Upper lobe of right lung (tissue), 1 donor: ENCODE data around the gene BACH2. TPM values are rescaled to one million over a fixed set of nuclear protein-coding genes. Genes with fewer than 3 reads are reported as not detected.

Source experiments
- ATAC-seq: fragments of 200-7000 bp; cut with Tn5 transposase; one replicate; pipeline ENCODE4 v1.9.1; 2020; ENCODE audit warnings: mild to moderate bottlenecking, moderate library complexity
- DNase-seq: peaks from one replicate; pipeline ENCODE4 v3.0.0-alpha.2; 2020
- H3K27ac ChIP-seq: fragments of 200-600 bp; one replicate; pipeline ENCODE4 v1.8.0; 2022
- H3K27me3 ChIP-seq: fragments of 200-600 bp; one replicate; pipeline ENCODE4 v1.8.0; 2022; ENCODE audit warnings: mild to moderate bottlenecking
- H3K36me3 ChIP-seq: fragments of 200-600 bp; one replicate; pipeline ENCODE4 v1.8.0; 2022
- H3K4me1 ChIP-seq: fragments of 200-600 bp; one replicate; pipeline ENCODE4 v1.8.0; 2022
- H3K4me3 ChIP-seq: fragments of 200-600 bp; one replicate; pipeline ENCODE4 v1.8.0; 2022; ENCODE audit warnings: mild to moderate bottlenecking
- H3K9me3 ChIP-seq: fragments of 200-600 bp; one replicate; pipeline ENCODE4 v1.8.0; 2022
- CTCF ChIP-seq: fragments of 200-600 bp; IDR thresholded peaks from one replicate; pipeline ENCODE4 v1.8.0; 2022; ENCODE audit warnings: antibody characterized with exemption
- intact Hi-C: fragments of 100-400 bp; cut with DNase I; formaldehyde crosslinking; loops from one replicate; pipeline ENCODE4 v1.11.0; 2022
- total RNA-seq: library from RNA; stranded (reverse); fragmentation: NEBNext Ultra II Directional; extraction: Animal tissue kit (Norgen Biotek cat#: 25700); gene quantifications from one replicate; pipeline ENCODE4 v1.2.1, GENCODE V29; 2021
- donor health status: DM: no; HTN: yes; CAD: no; lungs with severe emphysema.

BACH2 gene
- total RNA-seq, 1 donor from 2014 or later: 4.9 TPM

- no peaks in the 10 kb centered on the region for H3K27me3 ChIP-seq
- intact Hi-C loops: no loop called here
These were observed 309.5 kb downstream of the BACH2 start for GRCh38 chr6:89987140-89987539.

GRCh38 chr6:89986650-89987074 is 310.0 kb downstream of the BACH2 start:
- Histone ChIP-seq H3K4me3 (no peak overlapping the region), H3K27me3 (no peaks in the 10 kb centered on the region), H3K4me1 (no peaks in the 10 kb centered on the region), H3K27ac (no peak overlapping the region), H3K9me3 (no peaks in the 10 kb centered on the region), H3K36me3 (no peaks in the 10 kb centered on the region)
- no peak for TF ChIP-seq CTCF
- ATAC-seq (peak; percentile 21), DNase-seq (no peak)
- intact Hi-C loops: no loop called here

More at GRCh38 chr6:89987140-89987539, 309.5 kb downstream of the BACH2 start:
- H3K4me1 ChIP-seq: no peaks in the 10 kb centered on the region
- no peak overlapping the region for H3K27ac ChIP-seq
- H3K4me3 ChIP-seq: no peak overlapping the region
- no peak for TF ChIP-seq CTCF
- ATAC-seq (no peak), DNase-seq (no peak)
- H3K36me3 ChIP-seq: no peaks in the 10 kb centered on the region
- H3K9me3 ChIP-seq: no peaks in the 10 kb centered on the region

GRCh38 chr6:89985751-89986493 is 310.7 kb downstream of the BACH2 start:
- ATAC-seq (peak; percentile 58), DNase-seq (no peak)
- TF ChIP-seq CTCF: no peak
- H3K4me3 ChIP-seq: no peak overlapping the region
- H3K9me3 ChIP-seq: no peaks in the 10 kb centered on the region
- H3K27ac ChIP-seq: peak overlapping the region; percentile 25
- H3K27me3 ChIP-seq: no peaks in the 10 kb centered on the region
- H3K36me3 ChIP-seq: no peaks in the 10 kb centered on the region
- intact Hi-C loops: no loop called here
- H3K4me1 ChIP-seq: no peaks in the 10 kb centered on the region

GRCh38 chr6:89984926-89985750 is 311.5 kb downstream of the BACH2 start:
- no peaks in the 10 kb centered on the region for H3K4me1 ChIP-seq
- H3K36me3 ChIP-seq: no peaks in the 10 kb centered on the region
- DNase-seq (peak; percentile 63), ATAC-seq (peak; percentile 67)
- intact Hi-C loops: no loop called here
- H3K4me3 ChIP-seq: no peak overlapping the region
- no peaks in the 10 kb centered on the region for H3K27me3 ChIP-seq
- H3K9me3 ChIP-seq: no peaks in the 10 kb centered on the region
- H3K27ac ChIP-seq: peak overlapping the region; percentile 25
- TF ChIP-seq CTCF: no peak

GRCh38 chr6:89980353-89980752 is 316.3 kb downstream of the BACH2 start:
- intact Hi-C loops: no loop called here
- Histone ChIP-seq H3K36me3 (no peaks in the 10 kb centered on the region), H3K27me3 (no peaks in the 10 kb centered on the region), H3K9me3 (no peaks in the 10 kb centered on the region), H3K4me3 (no peak overlapping the region), H3K4me1 (peaks cover 5% of the 10 kb centered on the region), H3K27ac (no peak overlapping the region)
- no peak for TF ChIP-seq CTCF
- no peak for DNase-seq
- ATAC-seq: no peak
